Esophagus squamous epithelium (tissue), 4 donors: ENCODE measurements around the gene RBBP8NL.

Experiments
- POLR2A ChIP-seq, 4 donors: fragments of 450-650 bp; IDR thresholded peaks; one replicate each; pipeline ENCODE4 v1.6.1; 2017; ENCODE audit warnings: antibody characterized with exemption in 4 of 4, mild to moderate bottlenecking in 4 of 4, moderate library complexity in 3 of 4
- TF ChIP-seq, protein P1 (sequence below), 6 experiments: fragments of 450-650 bp in 4 of 6; fragments of 200-600 bp in 2 of 6; sonication (generic) in 2 of 6; IDR thresholded peaks; one replicate each; pipeline ENCODE4 v1.5.1; 2016 to 2019; ENCODE audit warnings: antibody characterized with exemption in 6 of 6, mild to moderate bottlenecking in 4 of 6, moderate library complexity in 4 of 6

DNA sequence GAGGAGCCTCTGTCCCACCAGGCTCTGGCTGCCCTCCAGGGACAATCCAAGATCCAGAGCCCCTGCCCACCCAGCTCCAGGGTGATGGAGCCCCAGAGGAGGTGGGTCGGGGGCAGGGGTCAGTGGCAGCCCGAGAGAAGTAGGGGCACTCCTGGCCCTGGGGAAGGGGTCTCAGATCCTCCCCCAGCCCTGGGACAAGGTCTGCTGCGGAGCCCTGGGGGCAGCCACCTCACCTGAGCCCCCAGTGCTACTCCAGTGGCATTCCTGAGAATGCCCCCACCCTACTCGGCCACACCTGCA is 57.6 kb downstream of the RBBP8NL start:
- TF ChIP-seq POLR2A (IDR thresholded peaks at IDR 0.05): no peak
- TF ChIP-seq, protein P1, sequence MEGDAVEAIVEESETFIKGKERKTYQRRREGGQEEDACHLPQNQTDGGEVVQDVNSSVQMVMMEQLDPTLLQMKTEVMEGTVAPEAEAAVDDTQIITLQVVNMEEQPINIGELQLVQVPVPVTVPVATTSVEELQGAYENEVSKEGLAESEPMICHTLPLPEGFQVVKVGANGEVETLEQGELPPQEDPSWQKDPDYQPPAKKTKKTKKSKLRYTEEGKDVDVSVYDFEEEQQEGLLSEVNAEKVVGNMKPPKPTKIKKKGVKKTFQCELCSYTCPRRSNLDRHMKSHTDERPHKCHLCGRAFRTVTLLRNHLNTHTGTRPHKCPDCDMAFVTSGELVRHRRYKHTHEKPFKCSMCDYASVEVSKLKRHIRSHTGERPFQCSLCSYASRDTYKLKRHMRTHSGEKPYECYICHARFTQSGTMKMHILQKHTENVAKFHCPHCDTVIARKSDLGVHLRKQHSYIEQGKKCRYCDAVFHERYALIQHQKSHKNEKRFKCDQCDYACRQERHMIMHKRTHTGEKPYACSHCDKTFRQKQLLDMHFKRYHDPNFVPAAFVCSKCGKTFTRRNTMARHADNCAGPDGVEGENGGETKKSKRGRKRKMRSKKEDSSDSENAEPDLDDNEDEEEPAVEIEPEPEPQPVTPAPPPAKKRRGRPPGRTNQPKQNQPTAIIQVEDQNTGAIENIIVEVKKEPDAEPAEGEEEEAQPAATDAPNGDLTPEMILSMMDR (IDR thresholded peaks at IDR 0.05): no peak
